Upper lobe of left lung (tissue), 4 donors: Measurements from ENCODE around the gene CALM3.

Experiments used
- EP300 ChIP-seq, 4 donors: sonication (generic); formaldehyde crosslinking; IDR thresholded peaks; one replicate each; pipeline ENCODE4 v1.5.1; 2017; ENCODE audit warnings: antibody characterized with exemption in 4 of 4, control low read depth in 2 of 4
- POLR2AphosphoS5 ChIP-seq, 2 donors: sonication (generic); formaldehyde crosslinking; IDR thresholded peaks; one replicate each; pipeline ENCODE4 v1.5.1; 2017; ENCODE audit warnings: antibody characterized with exemption in 2 of 2
- TF ChIP-seq, protein P1 (sequence below), 6 experiments: fragments of 450-650 bp in 4 of 6; fragments of 200-600 bp in 2 of 6; sonication (generic) in 2 of 6; IDR thresholded peaks; one replicate each; pipeline ENCODE4 v1.5.1; 2016 to 2019; ENCODE audit warnings: antibody characterized with exemption in 6 of 6

GRCh38 chr19:46634045-46634655 is 33.0 kb downstream of the CALM3 start:
- TF ChIP-seq, protein P1, sequence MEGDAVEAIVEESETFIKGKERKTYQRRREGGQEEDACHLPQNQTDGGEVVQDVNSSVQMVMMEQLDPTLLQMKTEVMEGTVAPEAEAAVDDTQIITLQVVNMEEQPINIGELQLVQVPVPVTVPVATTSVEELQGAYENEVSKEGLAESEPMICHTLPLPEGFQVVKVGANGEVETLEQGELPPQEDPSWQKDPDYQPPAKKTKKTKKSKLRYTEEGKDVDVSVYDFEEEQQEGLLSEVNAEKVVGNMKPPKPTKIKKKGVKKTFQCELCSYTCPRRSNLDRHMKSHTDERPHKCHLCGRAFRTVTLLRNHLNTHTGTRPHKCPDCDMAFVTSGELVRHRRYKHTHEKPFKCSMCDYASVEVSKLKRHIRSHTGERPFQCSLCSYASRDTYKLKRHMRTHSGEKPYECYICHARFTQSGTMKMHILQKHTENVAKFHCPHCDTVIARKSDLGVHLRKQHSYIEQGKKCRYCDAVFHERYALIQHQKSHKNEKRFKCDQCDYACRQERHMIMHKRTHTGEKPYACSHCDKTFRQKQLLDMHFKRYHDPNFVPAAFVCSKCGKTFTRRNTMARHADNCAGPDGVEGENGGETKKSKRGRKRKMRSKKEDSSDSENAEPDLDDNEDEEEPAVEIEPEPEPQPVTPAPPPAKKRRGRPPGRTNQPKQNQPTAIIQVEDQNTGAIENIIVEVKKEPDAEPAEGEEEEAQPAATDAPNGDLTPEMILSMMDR (IDR thresholded peaks at IDR 0.05) = no peak
- TF ChIP-seq EP300 (IDR thresholded peaks at IDR 0.05) = no peak
- no peak for TF ChIP-seq POLR2AphosphoS5 (IDR thresholded peaks at IDR 0.05)
